Measurements from ENCODE around the gene USP38. TPM values are rescaled to one million over a fixed set of nuclear protein-coding genes. Genes with fewer than 3 reads are reported as not detected.
"Not testable (repeated sequence)": the region's sequence is repeated elsewhere in the genome, so short reads cannot be mapped to it uniquely, and the experiment has no call there.

The USP38 gene, protein sequence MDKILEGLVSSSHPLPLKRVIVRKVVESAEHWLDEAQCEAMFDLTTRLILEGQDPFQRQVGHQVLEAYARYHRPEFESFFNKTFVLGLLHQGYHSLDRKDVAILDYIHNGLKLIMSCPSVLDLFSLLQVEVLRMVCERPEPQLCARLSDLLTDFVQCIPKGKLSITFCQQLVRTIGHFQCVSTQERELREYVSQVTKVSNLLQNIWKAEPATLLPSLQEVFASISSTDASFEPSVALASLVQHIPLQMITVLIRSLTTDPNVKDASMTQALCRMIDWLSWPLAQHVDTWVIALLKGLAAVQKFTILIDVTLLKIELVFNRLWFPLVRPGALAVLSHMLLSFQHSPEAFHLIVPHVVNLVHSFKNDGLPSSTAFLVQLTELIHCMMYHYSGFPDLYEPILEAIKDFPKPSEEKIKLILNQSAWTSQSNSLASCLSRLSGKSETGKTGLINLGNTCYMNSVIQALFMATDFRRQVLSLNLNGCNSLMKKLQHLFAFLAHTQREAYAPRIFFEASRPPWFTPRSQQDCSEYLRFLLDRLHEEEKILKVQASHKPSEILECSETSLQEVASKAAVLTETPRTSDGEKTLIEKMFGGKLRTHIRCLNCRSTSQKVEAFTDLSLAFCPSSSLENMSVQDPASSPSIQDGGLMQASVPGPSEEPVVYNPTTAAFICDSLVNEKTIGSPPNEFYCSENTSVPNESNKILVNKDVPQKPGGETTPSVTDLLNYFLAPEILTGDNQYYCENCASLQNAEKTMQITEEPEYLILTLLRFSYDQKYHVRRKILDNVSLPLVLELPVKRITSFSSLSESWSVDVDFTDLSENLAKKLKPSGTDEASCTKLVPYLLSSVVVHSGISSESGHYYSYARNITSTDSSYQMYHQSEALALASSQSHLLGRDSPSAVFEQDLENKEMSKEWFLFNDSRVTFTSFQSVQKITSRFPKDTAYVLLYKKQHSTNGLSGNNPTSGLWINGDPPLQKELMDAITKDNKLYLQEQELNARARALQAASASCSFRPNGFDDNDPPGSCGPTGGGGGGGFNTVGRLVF
- 21.0 and 22.3 TPM in 2 replicates for total RNA-seq (2014; rRNA removed; shearing (Covaris generic))

DNA sequence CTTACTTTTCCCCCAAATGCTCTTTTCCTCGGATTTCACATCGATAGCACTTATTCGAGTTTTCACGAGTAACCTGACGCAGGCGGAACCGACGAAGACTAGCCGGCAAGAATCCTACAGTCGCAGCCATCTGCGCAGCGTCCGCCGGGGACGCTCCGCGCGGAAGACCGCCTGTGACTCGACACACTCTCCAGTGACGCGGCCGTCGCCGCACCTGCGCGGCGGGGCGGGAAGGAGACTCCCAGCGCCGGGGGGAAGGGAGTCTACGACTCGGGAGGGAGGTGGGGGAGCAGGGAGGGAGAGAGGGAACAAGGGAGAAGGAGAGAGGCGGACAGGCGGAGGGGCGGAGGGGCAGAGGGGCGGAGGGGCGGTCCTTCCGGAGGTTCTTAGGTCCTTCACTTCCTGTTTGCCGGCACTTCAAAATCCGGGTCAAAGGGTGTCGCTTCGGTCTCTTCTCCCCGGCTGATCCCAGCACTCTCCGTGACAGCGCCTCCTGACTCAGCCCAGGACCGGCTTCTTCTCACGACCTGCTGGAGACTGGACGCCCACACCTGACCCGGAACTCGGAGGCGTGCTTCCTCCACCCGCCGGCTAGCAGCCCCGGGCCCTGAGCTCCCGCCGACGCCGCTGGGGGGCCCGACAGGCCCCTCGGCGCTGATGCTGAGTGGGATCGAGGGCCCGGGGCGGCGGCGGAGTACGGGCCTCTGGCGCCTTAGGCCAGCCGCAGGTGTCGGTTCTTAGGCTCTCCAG is at the start of gene USP38:
Gene USP38, plus strand, starts transcription at position 415 of the 750 bp plus-strand sequence. CDS start 534 bp downstream, outside the sequence.
- Histone ChIP-seq H3K9me3 (replicated peaks) (no peaks in the 10 kb centered on the region), H3K27ac (peak within 1 kb of the TSS; percentile 75), H3K4me3 (peak within 1 kb of the TSS; percentile 96), H3K27me3 (no peaks in the 10 kb centered on the region), H3K4me1 (peaks cover 6% of the 10 kb centered on the region; the same call in 1 of the 2 replicates), H3K36me3 (peaks cover 5% of the 10 kb centered on the region; the same call in 1 of the 2 replicates)
- DNase-seq: peak; percentile 92

DNA sequence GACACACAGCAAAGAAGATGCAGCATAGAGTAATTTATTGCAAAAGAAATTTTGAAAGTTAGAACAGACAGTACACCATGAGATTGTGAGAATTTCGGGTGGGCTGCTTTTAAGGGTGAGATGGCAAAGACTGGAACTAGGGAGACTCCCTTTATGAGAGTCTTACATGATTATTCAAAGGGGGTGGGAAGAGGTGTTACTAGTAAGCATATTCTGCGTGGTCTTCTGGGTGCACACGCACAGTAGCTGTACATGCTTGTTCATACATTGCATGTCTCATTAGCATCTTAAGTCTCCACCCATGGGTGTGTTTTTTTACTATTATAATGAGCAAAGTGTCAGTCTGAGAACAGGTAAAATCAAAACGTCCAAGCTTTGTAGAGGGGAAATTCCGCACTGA is 49.4 kb upstream of the USP38 start:
- no peaks in the 10 kb centered on the region for H3K27me3 ChIP-seq
- no peak overlapping the region for H3K27ac ChIP-seq
- no peak for DNase-seq
- no peaks in the 10 kb centered on the region for H3K9me3 ChIP-seq (replicated peaks)
- H3K4me3 ChIP-seq: no peak overlapping the region
- no peaks in the 10 kb centered on the region for H3K4me1 ChIP-seq
- H3K36me3 ChIP-seq: no peaks in the 10 kb centered on the region

DNA sequence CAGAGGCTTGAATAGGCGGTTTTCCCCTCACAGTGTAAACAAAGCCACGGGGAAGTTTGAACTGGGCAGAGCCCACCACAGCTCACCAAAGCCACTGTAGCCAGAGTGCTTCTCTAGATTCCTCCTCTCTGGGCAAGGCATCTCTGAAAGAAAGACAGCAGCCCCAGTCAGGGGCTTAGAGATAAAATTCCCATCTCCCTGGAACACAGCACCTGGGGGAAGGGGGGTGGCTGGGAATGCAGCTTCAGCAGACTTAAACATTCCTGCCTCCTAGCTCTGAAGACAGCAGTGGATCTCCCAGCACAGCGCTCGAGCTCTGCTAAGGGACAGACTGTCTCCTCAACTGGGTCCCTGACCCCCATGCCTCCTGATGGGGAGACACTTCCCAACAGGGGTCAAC is 44.0 kb upstream of the USP38 start:
- Histone ChIP-seq H3K9me3 (replicated peaks) (no peaks in the 10 kb centered on the region), H3K36me3 (no peaks in the 10 kb centered on the region), H3K4me1 (no peaks in the 10 kb centered on the region), H3K27ac (no peak overlapping the region), H3K4me3 (no peak overlapping the region), H3K27me3 (no peaks in the 10 kb centered on the region)
- no peak for DNase-seq

DNA sequence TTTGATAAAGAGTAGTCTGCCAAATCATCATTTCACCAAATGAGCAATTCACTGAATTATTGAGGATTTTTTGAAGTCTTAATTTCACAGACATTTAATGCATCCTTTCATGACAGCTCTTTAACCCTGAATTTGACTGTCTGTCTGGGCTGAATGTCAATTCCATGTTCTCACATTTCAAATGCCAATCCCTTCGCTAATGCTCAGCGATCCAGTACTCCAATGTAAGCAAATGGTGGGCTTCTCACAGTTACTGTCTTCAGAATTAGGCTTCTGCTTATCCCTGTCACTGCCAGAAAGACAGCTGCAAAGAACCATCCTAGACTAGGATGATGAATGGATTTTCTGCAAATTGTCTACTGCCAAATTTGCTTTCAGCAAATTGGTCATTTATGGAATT is 36.2 kb upstream of the USP38 start:
- H3K27ac ChIP-seq: no peak overlapping the region
- peak in 1 of 2 experiments; percentile 36 for DNase-seq
- no peaks in the 10 kb centered on the region for H3K36me3 ChIP-seq
- no peaks in the 10 kb centered on the region for H3K9me3 ChIP-seq (replicated peaks)
- no peaks in the 10 kb centered on the region for H3K4me1 ChIP-seq
- H3K4me3 ChIP-seq: no peak overlapping the region
- H3K27me3 ChIP-seq: no peaks in the 10 kb centered on the region

DNA sequence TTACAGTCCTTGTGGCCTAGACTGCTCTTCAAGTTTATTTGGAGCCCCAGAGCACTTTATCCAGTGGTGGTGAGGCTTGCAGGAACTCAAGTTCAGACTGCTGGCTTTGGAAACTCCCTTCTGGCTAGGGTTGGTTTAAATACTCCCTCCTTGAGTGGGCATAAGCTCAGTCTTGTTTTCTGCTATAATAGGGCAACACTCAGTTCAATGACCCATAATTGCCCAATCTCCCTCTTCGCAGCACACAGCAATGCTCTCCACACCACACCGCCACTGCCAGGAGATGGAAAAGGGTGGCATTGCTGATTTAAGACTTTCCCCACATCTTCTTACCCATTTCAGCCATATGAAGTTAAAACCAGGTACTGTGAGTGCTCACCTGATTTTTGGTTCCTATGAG is 27.9 kb upstream of the USP38 start:
- H3K4me1 ChIP-seq: no peaks in the 10 kb centered on the region
- H3K27me3 ChIP-seq: no peaks in the 10 kb centered on the region; the same call in 1 of the 2 replicates
- DNase-seq: no peak
- H3K36me3 ChIP-seq: no peaks in the 10 kb centered on the region
- no peak overlapping the region for H3K27ac ChIP-seq
- H3K9me3 ChIP-seq (replicated peaks): no peaks in the 10 kb centered on the region
- no peak overlapping the region for H3K4me3 ChIP-seq

DNA sequence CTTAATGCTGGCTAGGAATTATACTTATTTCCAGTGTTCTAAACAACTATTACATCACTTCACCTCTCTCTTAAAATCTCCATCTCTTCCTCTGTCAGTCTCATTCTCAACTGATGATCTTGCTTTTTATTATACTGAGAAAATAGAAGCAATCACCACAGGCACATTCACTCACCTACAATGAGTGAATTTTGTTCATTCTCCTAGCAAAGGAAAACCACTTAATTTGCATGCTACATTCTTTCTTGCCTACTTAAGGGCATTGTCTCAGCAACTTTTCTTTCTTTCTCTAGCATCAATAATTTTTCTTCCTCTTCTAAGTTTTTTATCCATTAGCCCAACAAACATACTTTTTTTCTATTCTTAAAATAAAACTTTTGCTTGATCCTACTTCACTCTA is 21.1 kb upstream of the USP38 start:
- Histone ChIP-seq H3K36me3 (no peaks in the 10 kb centered on the region), H3K4me1 (no peaks in the 10 kb centered on the region), H3K4me3 (no peak overlapping the region), H3K27ac (no peak overlapping the region), H3K27me3 (no peaks in the 10 kb centered on the region; the same call in 1 of the 2 replicates), H3K9me3 (replicated peaks) (no peaks in the 10 kb centered on the region)
- DNase-seq: no peak

DNA sequence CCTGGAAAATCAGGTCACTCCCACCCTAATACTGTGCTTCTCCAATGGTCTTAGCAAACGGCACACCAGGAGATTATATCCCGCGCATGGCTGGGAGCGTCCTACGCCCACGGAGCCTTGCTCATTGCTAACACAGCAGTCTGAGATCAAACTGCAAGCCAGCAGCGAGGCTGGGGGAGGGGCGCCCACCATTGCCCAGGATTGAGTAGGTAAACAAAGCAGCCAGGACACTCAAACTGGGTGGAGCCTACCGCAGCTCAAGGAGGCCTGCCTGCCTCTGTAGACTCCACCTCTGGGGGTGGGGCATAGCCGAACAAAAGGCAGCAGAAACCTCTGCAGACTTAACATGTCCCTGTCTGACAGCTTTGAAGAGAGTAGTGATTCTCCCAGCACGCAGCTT is 18.0 kb upstream of the USP38 start:
- DNase-seq; H3K36me3 ChIP-seq; H3K9me3 ChIP-seq (replicated peaks); H3K27me3 ChIP-seq; H3K4me3 ChIP-seq; H3K4me1 ChIP-seq; H3K27ac ChIP-seq: not testable (repeated sequence)

DNA sequence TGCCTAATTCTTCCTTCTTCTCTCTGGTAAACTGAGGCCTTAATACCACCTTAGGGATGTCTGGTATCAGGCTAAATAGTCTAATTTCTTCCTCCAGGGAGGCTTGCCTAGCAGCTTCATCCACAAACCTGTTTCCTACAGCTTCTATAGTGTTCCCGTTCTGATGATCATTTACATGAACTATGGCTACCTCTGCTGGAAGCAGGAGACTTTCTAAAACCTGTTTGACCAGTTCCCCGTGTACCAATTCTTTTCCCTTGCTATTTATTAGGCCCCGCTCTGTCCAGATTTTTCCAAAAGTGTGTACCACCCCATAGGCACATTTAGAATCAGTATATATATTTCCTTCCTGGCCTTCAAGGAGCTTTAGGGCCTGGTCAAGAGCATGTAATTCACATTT is 5.8 kb upstream of the USP38 start:
- no peaks in the 10 kb centered on the region for H3K27me3 ChIP-seq
- no peak for DNase-seq
- no peaks in the 10 kb centered on the region for H3K36me3 ChIP-seq
- no peak overlapping the region for H3K4me3 ChIP-seq
- H3K27ac ChIP-seq: no peak overlapping the region
- peaks cover 6% of the 10 kb centered on the region; the same call in 1 of the 2 replicates for H3K4me1 ChIP-seq
- H3K9me3 ChIP-seq (replicated peaks): 0 out of 2 replicates have a peak, but pooled peaks cover 4% of the 10 kb centered on the region

DNA sequence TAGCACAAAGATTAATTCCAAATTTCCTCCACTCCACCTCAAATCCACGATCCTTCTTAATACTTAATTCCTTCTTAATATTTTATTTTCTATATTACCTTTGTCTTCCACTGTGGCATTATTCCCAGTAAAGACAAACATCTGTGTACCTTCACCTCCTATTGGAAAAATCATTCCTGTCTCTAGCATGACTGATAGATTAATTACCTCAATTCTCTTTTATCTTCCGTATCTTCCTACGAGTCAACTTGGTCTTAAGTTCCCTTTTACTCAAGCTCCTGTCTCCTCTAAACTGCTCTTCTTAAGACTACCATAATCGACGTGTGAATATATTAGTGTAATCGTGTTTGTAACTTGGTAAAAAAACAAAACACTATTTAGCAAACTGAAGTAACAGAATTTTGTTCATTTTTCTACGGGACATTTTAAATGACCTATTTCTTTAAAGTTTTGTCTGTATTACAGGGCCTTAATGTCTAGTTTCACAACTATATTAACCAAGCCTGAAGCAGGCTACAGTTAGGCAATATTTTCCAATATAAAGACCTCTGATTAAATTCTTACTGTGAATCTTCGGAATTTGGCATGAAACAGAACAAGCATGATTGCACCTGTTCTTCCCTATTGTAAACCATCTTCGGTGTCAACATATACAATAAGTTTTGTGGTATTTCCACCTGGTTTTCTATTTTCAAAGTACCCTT is 1.1 kb upstream of the USP38 start:
- no peak for DNase-seq
- Histone ChIP-seq H3K36me3 (peaks cover 3% of the 10 kb centered on the region; the same call in 1 of the 2 replicates), H3K27me3 (no peaks in the 10 kb centered on the region), H3K4me3 (peak overlapping the region; percentile 96), H3K27ac (peak overlapping the region; percentile 75), H3K9me3 (replicated peaks) (no peaks in the 10 kb centered on the region), H3K4me1 (peaks cover 6% of the 10 kb centered on the region; the same call in 1 of the 2 replicates)

DNA sequence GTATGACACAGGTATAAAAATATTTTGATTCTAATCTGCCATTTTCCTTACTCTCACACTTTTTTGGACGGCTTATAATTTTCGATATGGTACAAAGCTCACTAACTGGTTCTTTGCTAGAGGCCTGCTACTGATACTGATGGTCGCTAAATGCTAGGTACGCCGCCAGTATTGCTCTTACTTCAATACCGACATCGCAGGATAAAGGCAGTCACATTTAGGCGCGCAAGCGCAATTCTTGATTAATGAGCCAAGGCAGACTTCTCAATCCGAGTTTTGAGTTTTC is 557 bp upstream of the USP38 start:
- H3K9me3 ChIP-seq (replicated peaks): no peaks in the 10 kb centered on the region
- peaks cover 6% of the 10 kb centered on the region; the same call in 1 of the 2 replicates for H3K4me1 ChIP-seq
- peak overlapping the region; percentile 75 for H3K27ac ChIP-seq
- no peaks in the 10 kb centered on the region for H3K27me3 ChIP-seq
- no peak for DNase-seq
- peaks cover 5% of the 10 kb centered on the region; the same call in 1 of the 2 replicates for H3K36me3 ChIP-seq
- peak overlapping the region; percentile 96 for H3K4me3 ChIP-seq

DNA sequence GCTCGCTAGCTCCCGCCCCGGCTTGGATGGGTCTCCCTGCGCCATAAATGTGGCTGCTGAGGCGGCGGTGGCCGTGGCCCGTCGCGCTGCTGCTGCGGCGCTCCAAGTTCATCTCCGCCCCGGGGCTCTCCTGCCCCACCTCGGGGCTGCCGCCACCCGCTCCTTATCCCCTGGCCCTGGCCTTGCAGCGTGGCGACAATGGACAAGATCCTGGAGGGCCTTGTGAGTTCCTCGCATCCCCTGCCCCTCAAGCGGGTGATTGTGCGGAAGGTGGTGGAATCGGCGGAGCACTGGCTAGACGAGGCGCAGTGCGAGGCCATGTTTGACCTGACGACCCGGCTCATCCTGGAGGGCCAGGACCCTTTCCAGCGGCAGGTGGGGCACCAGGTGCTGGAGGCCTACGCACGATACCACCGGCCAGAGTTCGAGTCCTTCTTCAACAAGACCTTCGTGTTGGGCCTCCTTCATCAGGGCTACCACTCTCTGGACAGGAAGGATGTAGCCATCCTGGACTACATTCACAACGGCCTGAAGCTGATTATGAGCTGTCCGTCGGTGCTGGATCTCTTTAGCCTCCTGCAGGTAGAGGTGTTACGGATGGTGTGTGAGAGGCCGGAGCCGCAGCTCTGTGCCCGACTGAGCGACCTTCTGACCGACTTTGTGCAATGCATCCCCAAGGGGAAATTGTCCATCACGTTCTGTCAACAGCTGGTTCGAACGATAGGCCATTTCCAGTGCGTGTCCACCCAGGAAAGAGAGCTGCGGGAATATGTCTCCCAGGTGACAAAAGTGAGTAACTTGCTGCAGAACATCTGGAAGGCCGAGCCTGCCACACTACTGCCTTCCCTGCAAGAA is 763 bp downstream of the USP38 start:
- peak overlapping the region; percentile 75 for H3K27ac ChIP-seq
- no peaks in the 10 kb centered on the region for H3K27me3 ChIP-seq
- peaks cover 6% of the 10 kb centered on the region; the same call in 1 of the 2 replicates for H3K4me1 ChIP-seq
- H3K9me3 ChIP-seq (replicated peaks): no peaks in the 10 kb centered on the region
- H3K36me3 ChIP-seq: peaks cover 10% of the 10 kb centered on the region; the same call in 1 of the 2 replicates
- H3K4me3 ChIP-seq: peak overlapping the region; percentile 96
- DNase-seq: peak in 1 of 2 experiments; percentile 16

DNA sequence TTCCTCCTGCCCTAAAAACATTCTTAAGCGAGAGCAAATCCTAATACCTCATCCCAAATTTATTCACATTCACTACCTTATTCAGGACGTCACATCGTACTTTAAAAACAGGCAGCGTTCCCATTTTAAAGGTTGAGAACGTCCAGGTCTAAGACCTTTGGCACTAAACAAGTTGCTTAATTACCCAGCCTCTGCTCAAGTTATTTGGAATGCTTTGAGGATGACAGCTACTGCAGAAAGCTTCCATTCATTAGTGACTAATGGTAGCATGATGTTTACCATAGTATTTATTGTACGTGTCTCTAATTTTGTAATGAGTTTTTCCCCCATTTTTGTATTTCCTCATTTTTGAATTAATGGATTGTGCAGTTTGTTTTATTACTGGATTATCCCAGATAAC is 1.5 kb downstream of the USP38 start:
- peaks cover 6% of the 10 kb centered on the region; the same call in 1 of the 2 replicates for H3K4me1 ChIP-seq
- no peak overlapping the region for H3K27ac ChIP-seq
- H3K9me3 ChIP-seq (replicated peaks): no peaks in the 10 kb centered on the region
- no peaks in the 10 kb centered on the region for H3K27me3 ChIP-seq
- H3K36me3 ChIP-seq: peaks cover 15% of the 10 kb centered on the region; the same call in 1 of the 2 replicates
- peak overlapping the region; percentile 96 for H3K4me3 ChIP-seq
- no peak for DNase-seq

DNA sequence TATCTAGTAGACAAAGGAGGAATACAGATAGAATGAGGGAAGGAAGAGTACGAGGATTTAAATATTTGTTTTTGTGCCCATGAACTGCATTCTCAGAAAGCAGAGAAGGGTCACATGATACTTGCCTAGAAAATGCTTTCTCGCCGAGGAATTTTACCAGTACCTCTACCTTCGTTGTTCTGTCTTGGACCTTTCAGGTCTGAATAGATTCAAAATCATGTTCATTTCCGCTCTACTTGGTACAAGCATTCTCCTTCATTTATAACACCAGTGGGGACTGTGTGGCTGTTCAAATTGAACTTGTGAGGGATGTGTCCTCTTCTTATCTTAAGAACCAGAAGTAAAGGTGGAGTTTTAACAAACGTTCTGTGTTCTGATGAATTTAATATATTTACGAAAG is 1.9 kb downstream of the USP38 start:
- Histone ChIP-seq H3K9me3 (replicated peaks) (no peaks in the 10 kb centered on the region), H3K27ac (no peak overlapping the region), H3K4me1 (peaks cover 6% of the 10 kb centered on the region; the same call in 1 of the 2 replicates), H3K4me3 (peak overlapping the region; percentile 96), H3K27me3 (no peaks in the 10 kb centered on the region), H3K36me3 (peaks cover 18% of the 10 kb centered on the region; the same call in 1 of the 2 replicates)
- DNase-seq: peak in 1 of 2 experiments; percentile 1

Measured in SJCRH30 (cell line).